ENCODE results near the gene HTR3D.

The HTR3D gene

DNA sequence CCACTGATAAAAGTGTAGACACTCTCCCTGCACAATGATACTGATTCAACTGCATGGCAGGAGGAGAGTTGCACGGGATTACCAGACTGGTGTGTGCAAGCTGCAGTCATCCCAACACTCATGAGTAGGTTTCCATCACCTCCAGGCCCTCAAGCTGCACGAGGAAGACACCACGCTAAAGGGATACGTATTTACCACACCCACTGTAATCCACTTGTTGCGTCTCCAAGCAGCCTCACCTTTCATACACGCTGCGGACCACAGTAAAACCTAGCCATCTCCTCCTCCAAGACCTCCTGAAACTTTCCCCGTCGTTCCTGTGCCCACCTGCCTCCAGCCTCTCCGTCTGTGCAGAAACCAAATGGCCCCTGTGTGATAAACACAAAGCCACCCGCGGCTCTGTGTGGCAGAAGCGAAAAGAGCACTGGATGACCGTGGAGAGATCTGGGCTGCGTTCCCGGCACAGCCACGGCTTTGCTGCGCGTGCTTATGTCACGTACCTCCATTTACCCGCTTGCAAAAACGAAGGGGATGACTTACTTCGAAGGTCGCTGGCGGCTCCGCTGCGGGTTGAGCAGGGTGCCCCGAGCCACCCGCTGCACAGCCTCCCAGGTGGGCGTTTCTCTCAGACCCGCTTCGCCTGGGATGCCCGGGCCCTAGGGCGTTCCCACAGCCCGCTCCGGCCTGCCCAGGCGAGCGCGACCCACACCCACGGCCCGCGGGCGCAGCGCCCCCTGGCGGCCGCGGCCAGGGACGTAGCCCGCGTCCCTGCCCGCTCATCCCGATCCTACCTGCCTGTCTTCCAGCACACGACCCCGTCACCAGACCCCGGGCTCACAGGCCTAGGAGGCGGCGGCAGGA lies 14.5 kb upstream of the HTR3D start:
- no peak for TF ChIP-seq TAF1 (IDR thresholded peaks at IDR 0.05; ENCODE audit: borderline replicate concordance, insufficient read depth, low read length)
- TF ChIP-seq, protein P1, sequence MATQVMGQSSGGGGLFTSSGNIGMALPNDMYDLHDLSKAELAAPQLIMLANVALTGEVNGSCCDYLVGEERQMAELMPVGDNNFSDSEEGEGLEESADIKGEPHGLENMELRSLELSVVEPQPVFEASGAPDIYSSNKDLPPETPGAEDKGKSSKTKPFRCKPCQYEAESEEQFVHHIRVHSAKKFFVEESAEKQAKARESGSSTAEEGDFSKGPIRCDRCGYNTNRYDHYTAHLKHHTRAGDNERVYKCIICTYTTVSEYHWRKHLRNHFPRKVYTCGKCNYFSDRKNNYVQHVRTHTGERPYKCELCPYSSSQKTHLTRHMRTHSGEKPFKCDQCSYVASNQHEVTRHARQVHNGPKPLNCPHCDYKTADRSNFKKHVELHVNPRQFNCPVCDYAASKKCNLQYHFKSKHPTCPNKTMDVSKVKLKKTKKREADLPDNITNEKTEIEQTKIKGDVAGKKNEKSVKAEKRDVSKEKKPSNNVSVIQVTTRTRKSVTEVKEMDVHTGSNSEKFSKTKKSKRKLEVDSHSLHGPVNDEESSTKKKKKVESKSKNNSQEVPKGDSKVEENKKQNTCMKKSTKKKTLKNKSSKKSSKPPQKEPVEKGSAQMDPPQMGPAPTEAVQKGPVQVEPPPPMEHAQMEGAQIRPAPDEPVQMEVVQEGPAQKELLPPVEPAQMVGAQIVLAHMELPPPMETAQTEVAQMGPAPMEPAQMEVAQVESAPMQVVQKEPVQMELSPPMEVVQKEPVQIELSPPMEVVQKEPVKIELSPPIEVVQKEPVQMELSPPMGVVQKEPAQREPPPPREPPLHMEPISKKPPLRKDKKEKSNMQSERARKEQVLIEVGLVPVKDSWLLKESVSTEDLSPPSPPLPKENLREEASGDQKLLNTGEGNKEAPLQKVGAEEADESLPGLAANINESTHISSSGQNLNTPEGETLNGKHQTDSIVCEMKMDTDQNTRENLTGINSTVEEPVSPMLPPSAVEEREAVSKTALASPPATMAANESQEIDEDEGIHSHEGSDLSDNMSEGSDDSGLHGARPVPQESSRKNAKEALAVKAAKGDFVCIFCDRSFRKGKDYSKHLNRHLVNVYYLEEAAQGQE (IDR thresholded peaks at IDR 0.05; ENCODE audit: insufficient read depth in 1 of 2, low read depth in 2 of 2, low read length in 2 of 2): no peak
- no peak for TF ChIP-seq POLR2AphosphoS5 (IDR thresholded peaks at IDR 0.05; ENCODE audit: low read depth, low read length)
- TF ChIP-seq SIN3A (IDR thresholded peaks at IDR 0.05; ENCODE audit: borderline replicate concordance, insufficient read depth, low read length): no peak
- no peak for TF ChIP-seq FOXP2 (optimal IDR thresholded peaks at IDR 0.05; ENCODE audit: borderline replicate concordance, extremely low read depth, extremely low read length, insufficient read depth)

DNA sequence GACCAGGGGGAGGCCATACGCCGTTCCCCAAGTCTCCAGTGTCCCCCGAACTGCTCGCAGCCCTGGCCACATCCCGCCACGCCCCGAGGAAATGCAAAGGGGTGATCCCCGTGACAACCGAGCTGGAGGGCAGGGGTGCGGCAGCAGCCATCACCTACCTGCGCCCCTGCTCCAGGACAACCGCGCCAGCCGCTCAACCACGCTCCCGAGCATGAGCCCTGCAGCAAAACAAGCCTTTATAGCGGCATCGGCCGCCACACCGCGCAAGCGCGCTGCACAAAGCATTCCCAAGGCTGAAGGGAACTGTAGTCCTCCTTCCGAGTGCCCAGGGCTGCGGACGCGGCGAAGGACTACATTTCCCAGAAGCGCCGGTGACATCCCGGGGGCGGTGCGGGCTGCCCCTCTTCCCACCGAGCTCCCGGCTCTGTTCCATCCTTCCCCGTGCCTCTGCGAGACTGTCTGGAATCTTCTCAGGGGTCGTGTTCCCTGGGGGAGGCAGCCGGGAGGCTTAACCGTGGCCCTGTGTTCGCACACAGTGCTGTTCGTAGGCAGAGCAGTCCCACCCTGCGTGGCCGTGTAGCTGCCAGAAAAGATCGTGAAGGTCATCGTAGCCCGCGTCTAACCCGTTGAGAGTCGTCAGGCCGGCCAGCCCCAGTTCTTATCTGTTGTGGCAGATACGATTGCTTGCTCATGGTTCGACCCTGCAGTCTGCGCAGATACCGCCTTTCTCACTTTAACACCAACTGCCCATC lies 13.7 kb upstream of the HTR3D start, which contains the start of gene ABCC5:
Gene ABCC5, minus strand, starts transcription at position 213 of the 752 bp plus-strand sequence. CDS start 3,492 bp downstream, outside the sequence.
- no peak for TF ChIP-seq FOXP2 (optimal IDR thresholded peaks at IDR 0.05; ENCODE audit: borderline replicate concordance, extremely low read depth, extremely low read length, insufficient read depth)
- TF ChIP-seq SIN3A (IDR thresholded peaks at IDR 0.05; ENCODE audit: borderline replicate concordance, insufficient read depth, low read length): no peak
- TF ChIP-seq, protein P1 (IDR thresholded peaks at IDR 0.05; ENCODE audit: insufficient read depth in 1 of 2, low read depth in 2 of 2, low read length in 2 of 2): no peak
- TF ChIP-seq POLR2AphosphoS5 (IDR thresholded peaks at IDR 0.05; ENCODE audit: low read depth, low read length): peak; percentile 72
- TF ChIP-seq TAF1 (IDR thresholded peaks at IDR 0.05; ENCODE audit: borderline replicate concordance, insufficient read depth, low read length): no peak

DNA sequence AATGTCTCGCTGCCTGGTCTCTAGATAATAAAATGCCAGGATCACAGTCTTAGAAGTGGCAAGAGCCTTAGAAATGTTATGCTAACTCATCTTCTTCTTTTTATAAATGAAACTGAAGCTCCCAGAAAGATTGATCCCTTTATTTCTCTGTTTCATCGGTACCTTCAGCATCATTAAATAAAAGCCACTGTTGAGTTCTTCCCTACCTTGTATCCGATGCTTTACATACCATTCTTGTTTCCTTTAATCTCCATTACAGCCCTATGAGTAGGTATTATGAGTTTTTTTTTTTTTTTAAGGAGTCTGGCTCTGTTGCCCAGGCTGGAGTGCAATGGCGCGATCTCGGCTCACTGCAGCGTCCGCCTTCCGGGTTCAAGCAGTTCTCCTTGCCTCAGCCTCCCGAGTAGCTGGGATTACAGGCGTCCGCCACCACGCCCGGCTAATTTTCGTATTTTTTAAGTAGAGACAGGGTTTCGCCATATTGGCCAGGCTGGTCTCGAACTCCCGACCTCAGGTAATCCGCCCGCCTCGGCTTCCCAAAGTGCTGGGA lies 13.0 kb upstream of the HTR3D start:
- TF ChIP-seq FOXP2 (optimal IDR thresholded peaks at IDR 0.05; ENCODE audit: borderline replicate concordance, extremely low read depth, extremely low read length, insufficient read depth) (no peak), TAF1 (IDR thresholded peaks at IDR 0.05; ENCODE audit: borderline replicate concordance, insufficient read depth, low read length) (no peak), SIN3A (IDR thresholded peaks at IDR 0.05; ENCODE audit: borderline replicate concordance, insufficient read depth, low read length) (no peak), POLR2AphosphoS5 (IDR thresholded peaks at IDR 0.05; ENCODE audit: low read depth, low read length) (no peak)
- TF ChIP-seq, protein P1 (IDR thresholded peaks at IDR 0.05; ENCODE audit: insufficient read depth in 1 of 2, low read depth in 2 of 2, low read length in 2 of 2): no peak

DNA sequence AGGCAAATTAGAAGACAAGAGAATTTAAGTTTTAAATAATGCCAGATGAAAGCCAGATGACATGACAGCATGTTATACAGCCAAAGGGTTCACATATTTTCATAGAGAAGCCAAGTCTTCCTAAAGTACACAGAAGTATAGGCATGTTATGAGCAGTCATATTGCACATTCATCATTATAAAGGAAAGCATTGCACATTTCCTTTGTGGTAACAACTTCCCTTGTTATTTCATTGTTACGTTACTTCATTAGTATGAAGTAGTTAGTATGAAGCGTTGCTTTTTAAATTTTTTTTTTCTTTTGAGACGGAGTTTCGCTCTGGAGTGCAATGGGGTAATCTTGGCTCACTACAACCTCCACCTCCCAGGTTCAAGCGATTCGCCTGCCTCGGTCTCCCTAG lies 9.2 kb upstream of the HTR3D start:
- TF ChIP-seq TAF1 (IDR thresholded peaks at IDR 0.05; ENCODE audit: borderline replicate concordance, insufficient read depth, low read length) (no peak), SIN3A (IDR thresholded peaks at IDR 0.05; ENCODE audit: borderline replicate concordance, insufficient read depth, low read length) (no peak), POLR2AphosphoS5 (IDR thresholded peaks at IDR 0.05; ENCODE audit: low read depth, low read length) (no peak), FOXP2 (optimal IDR thresholded peaks at IDR 0.05; ENCODE audit: borderline replicate concordance, extremely low read depth, extremely low read length, insufficient read depth) (no peak)
- TF ChIP-seq, protein P1 (IDR thresholded peaks at IDR 0.05; ENCODE audit: insufficient read depth in 1 of 2, low read depth in 2 of 2, low read length in 2 of 2): no peak
